HG03342 (cell line): Measurements from ENCODE around the gene LTC4S.

ENCODE experiments used
- ATAC-seq: cut with Tn5 transposase; IDR thresholded peaks from one replicate; pipeline ENCODE4 v1.9.1; 2021; ENCODE audit warnings: mild to moderate bottlenecking, moderate library complexity; ENCODE audit not compliant: unreplicated experiment

The LTC4S gene

DNA sequence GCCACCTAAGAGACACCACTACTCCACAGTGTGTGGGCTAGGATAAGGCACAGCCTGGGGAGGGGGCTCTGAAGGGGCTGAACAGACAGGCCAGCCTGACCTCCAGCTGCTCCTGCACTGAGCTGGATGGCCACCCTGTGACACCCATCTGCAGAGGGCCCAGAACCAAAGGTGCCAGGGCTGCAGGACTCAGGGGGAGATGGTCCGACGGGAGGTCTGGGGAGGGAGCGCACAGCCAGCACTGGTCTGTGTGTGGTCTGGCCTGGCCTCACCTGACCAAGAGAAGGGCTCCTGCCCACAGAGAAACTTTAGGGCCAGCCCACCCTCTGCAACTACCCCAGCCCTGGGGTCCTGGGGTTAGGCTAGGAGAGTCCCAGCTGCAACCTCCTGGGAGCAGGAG, 789 bp downstream of the LTC4S start:
- ATAC-seq, result no peak

DNA sequence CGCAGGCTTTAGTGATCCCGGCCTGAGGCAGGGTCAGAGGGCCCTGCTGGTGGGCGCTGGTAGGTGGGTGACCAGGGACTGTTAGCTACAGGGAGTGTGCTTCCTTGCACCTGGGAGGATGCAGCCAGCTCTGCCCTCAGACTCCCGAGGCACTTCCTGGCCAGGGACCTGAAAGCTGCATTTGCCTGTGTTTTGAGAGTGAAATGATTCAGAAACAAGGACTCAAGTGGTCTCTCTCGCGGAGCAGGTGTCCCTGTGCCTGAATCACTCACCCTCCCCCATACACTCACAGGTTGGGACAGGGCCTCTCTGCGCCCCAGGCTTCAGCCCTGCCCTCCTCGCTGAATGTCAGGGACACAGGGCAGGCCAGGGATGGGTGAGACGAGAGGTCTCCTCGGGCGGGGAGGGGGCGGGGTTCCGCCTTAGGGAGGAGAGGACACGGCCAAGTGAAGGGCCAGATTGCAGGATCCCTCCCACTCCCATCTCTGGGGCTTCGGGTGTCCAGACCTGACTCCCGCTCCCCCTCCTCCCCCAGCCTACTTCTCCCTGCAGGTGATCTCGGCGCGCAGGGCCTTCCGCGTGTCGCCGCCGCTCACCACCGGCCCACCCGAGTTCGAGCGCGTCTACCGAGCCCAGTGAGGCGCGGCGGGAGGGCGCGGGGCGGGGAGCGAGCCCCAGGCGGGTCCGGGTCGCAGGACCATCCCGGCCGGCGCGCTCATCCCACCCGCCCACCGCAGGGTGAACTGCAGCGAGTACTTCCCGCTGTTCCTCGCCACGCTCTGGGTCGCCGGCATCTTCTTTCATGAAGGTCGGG, 1.5 kb downstream of the LTC4S start:
- peak; percentile 1 for ATAC-seq

DNA sequence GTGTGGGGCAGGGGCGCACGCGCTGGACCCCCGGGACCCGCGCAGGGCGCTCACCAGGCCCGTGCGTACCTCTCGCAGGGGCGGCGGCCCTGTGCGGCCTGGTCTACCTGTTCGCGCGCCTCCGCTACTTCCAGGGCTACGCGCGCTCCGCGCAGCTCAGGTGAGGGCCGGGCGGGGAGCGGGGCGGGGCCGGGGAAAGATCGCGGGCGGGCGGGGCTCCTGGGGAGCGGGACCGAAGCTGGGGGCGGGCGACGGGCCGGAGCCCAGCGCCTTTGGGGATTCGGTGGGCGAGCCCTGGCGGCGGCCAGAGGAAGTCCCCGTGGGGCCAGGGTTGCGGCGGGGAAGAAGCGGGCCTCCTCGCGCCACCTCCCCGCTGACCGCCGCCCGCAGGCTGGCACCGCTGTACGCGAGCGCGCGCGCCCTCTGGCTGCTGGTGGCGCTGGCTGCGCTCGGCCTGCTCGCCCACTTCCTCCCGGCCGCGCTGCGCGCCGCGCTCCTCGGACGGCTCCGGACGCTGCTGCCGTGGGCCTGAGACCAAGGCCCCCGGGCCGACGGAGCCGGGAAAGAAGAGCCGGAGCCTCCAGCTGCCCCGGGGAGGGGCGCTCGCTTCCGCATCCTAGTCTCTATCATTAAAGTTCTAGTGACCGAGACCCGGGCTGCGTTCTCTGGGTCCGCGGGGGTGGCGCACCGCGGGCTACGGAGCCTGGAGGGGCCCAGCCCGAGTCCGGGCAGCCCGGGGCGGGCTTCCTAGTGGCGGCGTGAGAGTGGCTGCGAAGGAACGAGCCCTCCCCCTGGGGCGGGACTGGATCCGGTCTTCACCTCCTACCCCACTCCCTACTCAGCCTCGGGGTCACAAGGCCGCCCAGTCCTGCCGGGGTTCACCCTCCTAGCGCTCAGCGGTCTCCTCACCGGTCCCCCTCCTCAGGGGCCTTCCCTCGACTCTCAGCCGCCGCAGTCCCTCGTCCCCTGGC, 2.4 kb downstream of the LTC4S start:
- ATAC-seq, result peak; percentile 66

DNA sequence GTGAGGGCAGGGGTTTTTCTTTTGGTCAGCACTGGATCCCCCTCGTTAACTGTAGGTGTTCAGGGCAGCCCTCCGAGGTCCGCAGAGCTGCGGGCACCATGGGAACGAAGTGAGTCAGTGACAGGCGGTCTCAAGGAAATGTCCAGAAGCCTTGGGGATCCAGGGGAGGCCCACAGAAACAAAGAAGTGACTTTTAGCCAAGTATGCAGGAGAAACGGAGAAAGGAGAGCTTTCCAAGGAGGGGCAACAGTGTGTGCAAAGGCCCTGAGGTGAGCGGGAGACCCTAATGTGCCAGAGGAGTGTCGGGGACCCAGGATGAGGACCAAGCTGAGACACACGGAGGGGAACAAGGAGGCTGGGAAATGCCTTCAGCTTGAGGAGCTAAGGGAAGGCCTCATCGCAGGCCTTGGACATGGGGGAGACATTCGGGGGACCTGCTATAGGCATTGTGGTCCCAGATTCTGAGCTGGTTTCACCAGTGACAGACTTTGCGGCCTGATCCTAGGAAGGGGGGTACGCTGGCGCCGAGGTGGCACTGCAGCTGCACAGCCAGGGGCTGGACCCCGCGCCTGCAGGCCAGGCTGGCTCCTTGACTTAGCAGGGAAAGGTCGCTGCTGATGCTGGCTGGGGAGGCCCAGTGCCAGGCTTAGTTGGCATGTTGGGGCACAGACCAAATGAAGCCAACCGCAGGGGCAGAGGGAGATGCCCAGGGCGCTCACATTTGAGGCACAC, 3.3 kb downstream of the LTC4S start:
- ATAC-seq, result no peak

DNA sequence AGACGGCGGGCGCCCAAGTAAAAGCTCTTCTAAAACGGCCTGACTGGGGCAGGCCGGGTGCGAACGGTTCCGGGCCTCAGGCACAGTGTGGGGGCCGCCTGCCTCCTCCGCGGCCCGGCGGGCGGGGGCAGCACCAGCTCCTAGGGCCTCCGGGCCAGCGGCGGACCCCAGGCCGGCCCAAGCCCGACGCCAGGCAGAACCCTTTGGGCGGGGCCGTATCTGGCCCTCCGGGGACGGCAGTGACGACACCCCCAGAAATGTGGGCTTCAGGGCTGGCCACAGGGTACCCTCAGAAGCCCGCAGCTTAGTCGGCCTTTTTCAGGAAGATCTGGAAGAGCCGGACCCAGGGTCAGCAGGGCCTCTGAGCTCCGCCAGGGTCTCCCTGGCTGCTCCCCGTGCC, 4.0 kb downstream of the LTC4S start:
- no peak for ATAC-seq

DNA sequence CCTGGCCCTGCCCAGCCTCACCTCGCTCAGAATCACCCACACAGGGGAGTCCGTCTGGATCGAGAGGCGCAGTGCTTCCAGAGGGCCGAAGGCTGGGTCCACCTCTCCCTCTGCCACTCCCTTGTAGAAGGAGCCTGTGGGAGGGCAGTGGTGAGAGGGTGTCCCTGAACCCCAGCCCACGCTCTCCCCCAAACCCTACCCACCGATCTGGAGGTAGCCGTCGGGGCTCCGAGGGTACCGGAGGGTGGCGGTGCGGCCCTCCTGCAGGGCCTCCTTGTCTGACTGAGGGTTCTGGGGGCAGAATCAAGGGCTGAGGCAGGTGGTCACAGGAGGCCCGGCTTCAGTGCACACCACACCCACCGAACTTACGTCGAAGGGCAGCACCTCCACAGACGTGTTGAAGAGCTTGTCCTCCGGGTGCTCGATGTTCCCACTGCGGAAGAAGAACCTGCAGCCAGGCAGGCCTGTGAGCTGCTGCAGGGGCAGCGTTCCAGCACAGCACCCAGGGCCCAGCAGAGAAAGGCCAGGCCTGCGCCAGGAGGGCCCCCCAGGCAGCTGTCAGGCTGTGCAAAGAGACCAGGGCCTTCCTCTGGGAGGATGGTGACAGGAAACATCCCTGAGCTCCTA, 4.5 kb downstream of the LTC4S start:
- no peak for ATAC-seq

DNA sequence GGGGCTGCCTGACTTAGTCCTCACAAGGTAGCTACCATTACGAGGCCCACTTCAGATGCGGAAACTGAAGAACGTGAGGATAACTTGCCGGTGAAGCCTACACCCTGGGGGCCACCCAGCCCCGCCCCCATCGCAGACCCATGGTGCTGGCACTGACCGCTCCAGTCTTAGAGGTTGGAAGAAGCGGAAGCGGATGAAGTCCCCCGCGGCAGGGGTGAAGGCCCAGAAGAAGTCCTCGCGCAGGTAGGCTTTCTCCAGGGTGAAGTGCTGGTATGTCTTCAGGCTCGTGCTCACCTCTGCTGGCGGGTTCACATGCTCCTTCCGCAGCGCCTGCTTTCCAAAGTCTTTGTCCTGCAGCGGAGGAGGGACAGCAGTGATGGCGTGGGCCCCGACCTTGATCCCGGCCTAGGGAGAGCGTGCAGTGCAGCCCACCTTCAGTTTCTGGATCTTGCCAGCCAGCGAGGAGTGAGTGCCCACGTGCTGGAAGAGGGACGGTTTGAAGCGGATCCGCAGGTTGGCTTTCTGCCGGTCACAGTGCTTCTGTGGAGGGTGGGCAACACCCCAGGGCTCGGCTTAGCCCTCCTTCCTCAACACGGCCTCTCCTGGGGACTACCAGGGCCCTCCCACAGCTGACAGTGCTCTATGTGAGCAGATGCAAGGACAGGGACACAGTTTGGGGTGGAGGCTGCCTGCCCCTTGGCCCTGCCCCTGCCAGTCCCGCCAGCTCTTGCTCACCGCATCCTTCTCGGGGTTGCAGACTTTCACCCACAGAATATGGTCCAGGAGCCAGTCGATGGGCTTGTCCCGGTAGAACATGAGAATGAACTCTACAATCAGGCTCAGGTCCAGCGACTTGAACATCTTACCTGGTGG, 5.2 kb downstream of the LTC4S start:
- no peak for ATAC-seq

DNA sequence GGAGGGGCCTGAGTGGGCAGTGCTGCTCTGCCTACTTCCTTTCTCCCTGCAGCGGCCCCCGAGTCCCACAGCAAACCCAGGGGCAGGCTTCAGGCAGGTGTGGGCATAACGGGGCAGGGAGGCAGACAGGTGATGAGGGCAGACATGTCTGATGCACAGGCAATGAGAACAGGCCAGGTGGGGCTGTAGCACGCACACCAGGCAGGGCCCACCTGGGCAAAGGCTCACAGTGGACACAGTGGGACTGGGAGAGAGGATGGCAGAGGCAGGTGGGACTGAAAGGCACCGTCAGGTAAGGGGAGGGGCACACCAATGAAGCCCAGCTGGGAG, 5.8 kb downstream of the LTC4S start:
- no peak for ATAC-seq

DNA sequence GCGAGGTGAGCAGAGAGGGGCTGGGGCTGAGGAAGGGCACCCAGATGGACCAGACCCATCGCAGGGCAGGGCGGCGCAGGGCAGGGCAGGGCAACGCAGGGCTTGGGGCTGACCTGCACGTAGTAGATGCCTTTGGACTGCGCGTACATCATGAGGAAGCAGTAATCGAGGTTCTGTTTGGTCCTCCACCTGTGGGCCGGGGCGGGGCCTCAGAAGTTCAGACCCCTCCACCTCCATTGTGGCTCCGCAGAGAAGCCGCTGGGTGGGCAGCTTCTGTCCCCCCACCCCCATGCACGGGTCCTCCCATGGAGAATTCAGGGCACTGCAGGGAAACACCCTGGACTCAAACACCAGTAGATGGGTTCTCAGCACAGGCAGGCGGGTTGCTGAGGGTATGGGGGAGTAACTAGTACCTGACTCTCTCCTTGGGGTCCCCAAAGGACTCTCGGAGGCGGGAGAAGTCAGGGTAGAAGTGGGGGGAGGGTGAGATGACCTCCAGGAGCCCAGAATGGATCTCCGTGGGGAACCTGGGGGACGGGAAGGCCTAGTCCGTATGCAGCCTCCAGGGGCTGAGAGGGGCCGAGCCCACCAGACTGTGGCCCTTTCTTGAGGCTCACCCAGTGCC, 6.4 kb downstream of the LTC4S start:
- ATAC-seq, result no peak

DNA sequence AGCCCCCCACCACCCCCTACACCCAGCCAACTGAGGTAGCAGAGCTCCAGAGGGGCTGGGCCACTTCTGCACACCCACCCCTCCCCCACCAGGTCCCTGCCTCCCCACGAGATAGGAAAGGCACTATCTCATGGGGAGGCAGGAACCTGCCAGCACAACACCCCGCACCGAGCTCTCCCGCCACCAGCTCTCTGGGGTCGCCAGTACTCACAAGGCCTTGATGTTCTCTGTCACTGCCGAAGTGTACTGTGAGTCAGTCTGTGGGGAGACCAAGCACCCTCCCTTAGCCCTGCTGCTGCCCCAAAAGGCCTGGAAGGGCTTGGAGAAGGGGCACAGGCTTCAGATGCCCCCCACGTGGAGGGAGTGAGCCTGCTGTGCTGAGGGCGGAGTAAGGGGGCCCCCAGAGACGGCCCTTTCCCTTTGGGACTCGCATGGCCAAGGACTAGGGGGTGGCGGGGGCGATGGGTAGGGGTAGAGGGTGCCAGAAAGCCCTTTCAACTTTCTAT, 7.0 kb downstream of the LTC4S start:
- no peak for ATAC-seq

DNA sequence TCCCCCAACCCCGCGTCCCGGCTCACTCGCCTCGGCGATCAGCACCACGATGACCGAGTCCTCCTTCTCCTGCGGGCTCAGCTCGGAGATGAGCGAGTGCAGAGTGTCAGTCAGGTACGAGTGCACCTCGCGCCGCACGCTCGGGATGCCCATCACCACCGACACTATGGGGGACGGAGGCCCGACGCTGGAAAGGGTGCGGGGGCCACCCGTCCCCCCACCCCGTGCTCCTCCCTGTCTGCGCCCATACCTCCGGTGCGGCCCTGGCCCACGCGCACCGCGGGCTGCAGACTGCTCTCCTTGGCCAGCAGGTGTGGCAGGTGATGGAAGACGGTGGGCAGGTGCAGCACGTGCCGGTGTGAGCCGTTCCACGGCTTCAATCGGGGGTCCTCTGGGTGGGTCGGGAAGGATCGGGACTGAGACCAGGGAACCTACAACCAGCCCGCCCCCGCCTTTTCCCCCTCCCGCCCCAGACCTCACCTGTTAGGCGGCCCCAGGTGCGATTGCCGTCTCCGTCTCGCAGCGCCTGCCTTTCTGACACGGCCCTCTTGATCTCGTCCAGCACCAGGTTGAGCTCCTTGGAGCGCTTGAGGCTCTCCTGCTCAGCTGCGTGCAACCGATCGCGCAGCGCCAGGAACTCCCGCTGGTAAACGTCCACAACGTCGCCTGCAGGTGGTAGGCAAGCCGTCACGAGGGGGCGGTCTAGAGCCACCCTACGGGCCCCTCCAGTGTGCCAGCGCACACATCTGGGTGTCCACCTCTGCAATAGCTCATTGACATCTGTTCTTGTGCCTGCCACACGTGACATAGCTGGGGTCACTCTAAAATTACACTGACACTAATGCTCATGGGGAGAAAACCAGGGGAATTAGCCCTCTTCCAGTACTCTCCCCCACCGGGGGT, 7.8 kb downstream of the LTC4S start:
- ATAC-seq, result peak; percentile 39

DNA sequence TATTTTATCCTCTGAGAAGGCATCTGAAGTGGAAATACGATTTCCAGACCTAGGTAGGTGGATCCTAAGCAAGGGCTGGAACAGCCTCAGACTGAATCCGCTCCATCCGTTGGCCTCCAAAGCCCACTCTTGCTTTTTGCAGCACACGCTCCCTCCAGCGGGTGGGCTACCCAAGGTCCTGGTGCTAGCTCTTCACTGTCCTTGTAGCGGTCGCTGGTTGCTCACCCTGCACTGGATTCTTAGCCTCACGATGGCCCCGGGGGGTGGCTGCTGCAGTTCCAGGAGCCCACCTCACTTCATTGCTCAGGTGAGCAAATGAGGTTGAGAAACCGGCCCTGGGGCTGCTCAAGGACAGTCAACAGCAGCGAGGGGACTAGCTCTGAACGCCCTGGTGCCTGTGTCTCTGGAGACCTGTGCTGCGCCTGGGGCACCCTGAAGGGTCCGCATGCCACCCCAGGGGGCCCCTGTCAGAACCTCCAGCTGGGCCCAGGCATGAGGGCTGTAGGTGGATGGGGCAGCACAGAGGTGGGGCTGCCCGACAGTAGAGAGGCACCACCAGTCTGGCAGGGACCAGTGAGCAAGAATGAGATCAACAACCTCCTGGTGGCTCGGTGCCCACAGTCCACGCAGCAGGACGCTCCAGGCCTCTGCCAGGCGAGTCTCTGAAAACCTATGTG, 8.6 kb downstream of the LTC4S start:
- no peak for ATAC-seq

DNA sequence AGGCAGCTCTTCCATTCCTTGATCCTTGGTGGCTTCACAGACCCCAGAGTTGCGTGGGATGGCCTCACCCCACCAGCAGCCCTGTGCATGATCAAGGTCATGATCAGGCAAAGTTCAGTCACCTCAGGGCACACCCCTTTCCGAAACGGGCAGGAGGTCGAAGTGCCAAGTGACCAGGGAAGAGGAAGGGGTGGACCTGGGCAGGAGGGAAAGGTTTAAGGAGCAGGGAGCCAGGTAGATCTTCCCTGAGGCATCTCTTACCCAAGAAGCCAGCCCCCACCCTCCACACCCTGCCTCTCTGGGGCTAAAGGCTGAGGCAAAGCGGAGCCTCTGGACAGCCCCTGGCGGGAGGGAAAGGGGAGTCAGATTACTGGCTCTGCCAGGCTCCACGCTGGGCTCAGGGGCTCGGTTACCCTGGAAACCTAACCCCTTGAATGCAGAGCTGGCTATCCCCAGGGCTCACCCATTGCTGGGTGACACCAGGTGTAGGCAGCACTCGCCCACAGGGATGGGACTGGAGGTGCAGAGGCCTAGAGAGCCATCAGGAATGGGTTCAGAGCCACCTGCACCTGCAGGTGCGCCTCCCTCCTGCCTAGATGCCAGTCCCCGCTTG, 9.3 kb downstream of the LTC4S start:
- ATAC-seq, result no peak

DNA sequence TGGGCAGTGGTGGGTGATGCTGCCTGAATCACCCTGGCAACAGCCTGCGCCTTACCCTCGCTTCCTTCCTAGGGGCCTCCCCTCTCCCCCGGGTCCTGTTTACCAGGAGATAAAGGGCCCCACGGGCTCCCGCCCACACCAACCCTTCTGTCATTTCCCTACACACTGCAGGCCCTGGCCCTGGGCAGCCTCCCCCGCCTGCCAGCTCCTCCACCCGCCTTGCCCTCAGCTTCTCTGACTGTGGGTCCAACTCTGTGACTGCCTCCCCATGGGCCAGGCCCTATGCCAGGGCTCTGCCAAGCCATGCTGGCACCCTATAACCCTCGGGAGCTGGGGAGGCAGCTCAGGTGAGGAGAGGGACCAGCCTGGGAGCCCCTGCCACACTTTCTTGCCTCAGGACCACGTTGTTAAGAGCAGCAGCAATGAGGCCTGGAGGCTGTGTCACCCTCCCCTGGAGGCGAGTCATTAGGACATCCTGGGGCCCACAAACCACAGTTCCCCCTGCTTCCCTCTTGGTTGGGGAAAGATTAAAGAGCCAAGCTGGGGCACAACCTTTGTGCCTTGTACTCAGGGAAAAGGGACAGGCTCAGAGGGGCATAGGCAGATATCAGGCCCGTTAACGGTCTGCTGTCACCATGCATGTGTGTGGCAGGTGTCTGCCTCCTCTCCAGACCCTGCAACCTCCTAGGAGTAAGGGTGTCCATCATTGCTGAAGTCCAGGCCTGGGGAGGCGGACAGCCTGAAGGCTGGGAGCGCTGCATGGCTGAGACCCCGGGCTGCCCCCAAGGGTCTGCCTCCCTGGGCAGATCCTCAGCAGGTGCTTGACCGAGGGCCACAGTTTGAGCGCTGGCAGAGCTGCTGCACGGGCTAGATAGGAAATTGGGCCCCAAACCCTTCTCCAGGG, 10.1 kb downstream of the LTC4S start:
- no peak for ATAC-seq

DNA sequence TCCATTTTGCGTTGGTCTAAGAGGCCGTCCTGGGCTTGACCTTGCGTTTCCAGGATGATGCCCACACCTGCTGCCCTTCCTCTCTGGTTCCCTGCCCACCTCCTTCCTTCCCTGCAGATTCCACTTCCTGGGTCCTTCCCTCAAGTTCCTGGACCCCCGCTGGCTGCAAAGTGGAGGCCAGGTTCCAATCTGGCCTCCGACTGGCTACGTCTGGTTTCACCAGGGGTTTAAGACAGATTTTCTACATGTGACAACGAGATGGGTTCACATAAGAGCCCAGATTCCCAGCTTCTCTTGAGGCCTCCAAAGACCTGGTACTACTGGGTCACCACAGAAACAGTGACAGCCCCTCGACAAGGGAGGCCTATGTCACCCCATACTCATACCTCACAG, 10.8 kb downstream of the LTC4S start:
- ATAC-seq, result no peak

DNA sequence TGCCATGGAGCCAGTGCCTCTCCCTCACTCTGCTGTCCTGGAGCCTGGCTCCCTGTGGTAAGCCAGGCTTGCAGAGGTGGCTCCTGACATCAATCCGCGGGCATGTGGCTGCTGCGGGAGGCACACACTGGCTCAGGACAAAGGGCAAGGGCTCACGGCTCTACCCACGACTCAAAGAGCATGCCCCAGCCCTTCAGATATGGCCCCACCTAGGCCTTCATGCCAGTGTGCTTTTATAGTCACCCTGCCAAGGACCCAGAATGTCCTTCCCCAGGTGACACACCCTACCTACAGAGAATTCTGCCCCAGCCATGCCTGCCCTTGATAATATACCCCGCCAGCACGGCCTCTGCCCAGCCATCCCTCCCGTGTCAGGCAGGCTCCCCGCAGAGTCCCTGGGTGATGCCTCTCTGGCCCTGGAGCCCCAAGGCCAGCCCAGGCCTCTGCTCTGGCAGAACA, 11.3 kb downstream of the LTC4S start:
- ATAC-seq, result no peak
